Measurements from ENCODE around the gene SMIM43. TPM values are rescaled to one million over a fixed set of nuclear protein-coding genes. Genes with fewer than 3 reads are reported as not detected.

SMIM43 gene
- total RNA-seq, 2 experiments from 2014 or later, result not detected

GRCh38 chr4:121721700-121722099, 43.3 kb downstream of the SMIM43 start:
- H3K36me3 ChIP-seq (ENCODE audit: insufficient read depth, low read length), result no peaks in the 10 kb centered on the region
- H3K9me3 ChIP-seq (ENCODE audit: control insufficient read depth in 1 of 2, insufficient read depth in 1 of 2, low read length in 2 of 2), result no peaks in the 10 kb centered on the region
- DNase-seq, result no peak
- Mint-ChIP-seq H3K4me1 (ENCODE audit: low read depth) (no peaks in the 10 kb centered on the region), H3K36me3 (ENCODE audit: low read depth) (no peaks in the 10 kb centered on the region), H3K27ac (no peak overlapping the region), H3K4me3 (no peak overlapping the region), H3K27me3 (peaks cover 4% of the 10 kb centered on the region), H3K9me3 (no peaks in the 10 kb centered on the region)
- ATAC-seq (ENCODE audit: poor library complexity), result no peak
- no peak overlapping the region for H3K27ac ChIP-seq (ENCODE audit: low read depth in 1 of 2, low read length in 2 of 2)
- CTCF ChIA-PET, result no interaction called here
- H3K27me3 ChIP-seq (ENCODE audit: control insufficient read depth in 1 of 2, insufficient read depth in 2 of 2, low read length in 2 of 2), result peaks cover 0 to under 1% of the 10 kb centered on the region in 2 experiments
- H3K4me1 ChIP-seq (ENCODE audit: insufficient read depth, low read length), result no peaks in the 10 kb centered on the region
- POLR2A ChIA-PET, result no interaction called here
- no peak for TF ChIP-seq CTCF (IDR thresholded peaks at IDR 0.05)
- H3K4me3 ChIP-seq (ENCODE audit: low read length), result no peak overlapping the region
- intact Hi-C loops (cut with DNase I, micrococcal nuclease), result no loop called here

GRCh38 chr4:121720109-121720508, 44.9 kb downstream of the SMIM43 start:
- Mint-ChIP-seq H3K27ac (no peak overlapping the region), H3K4me1 (ENCODE audit: low read depth) (no peaks in the 10 kb centered on the region), H3K9me3 (no peaks in the 10 kb centered on the region), H3K27me3 (peaks cover 14% of the 10 kb centered on the region), H3K36me3 (ENCODE audit: low read depth) (no peaks in the 10 kb centered on the region), H3K4me3 (no peak overlapping the region)
- POLR2A ChIA-PET, result no interaction called here
- DNase-seq (no peak), ATAC-seq (ENCODE audit: poor library complexity) (no peak)
- CTCF ChIA-PET, result no interaction called here
- H3K9me3 ChIP-seq (ENCODE audit: control insufficient read depth in 1 of 2, insufficient read depth in 1 of 2, low read length in 2 of 2), result no peaks in the 10 kb centered on the region
- no peak overlapping the region for H3K4me3 ChIP-seq (ENCODE audit: low read length)
- TF ChIP-seq CTCF (IDR thresholded peaks at IDR 0.05), result no peak
- H3K36me3 ChIP-seq (ENCODE audit: insufficient read depth, low read length), result no peaks in the 10 kb centered on the region
- intact Hi-C loops (cut with DNase I, micrococcal nuclease), result no loop called here
- H3K27me3 ChIP-seq (ENCODE audit: control insufficient read depth in 1 of 2, insufficient read depth in 2 of 2, low read length in 2 of 2), result peaks cover 0 to 5% of the 10 kb centered on the region in 2 experiments
- H3K27ac ChIP-seq (ENCODE audit: low read depth in 1 of 2, low read length in 2 of 2), result no peak overlapping the region
- no peaks in the 10 kb centered on the region for H3K4me1 ChIP-seq (ENCODE audit: insufficient read depth, low read length)

GRCh38 chr4:121717680-121718237, 47.2 kb downstream of the SMIM43 start:
- DNase-seq (no peak), ATAC-seq (ENCODE audit: poor library complexity) (no peak)
- H3K4me1 ChIP-seq (ENCODE audit: insufficient read depth, low read length), result no peaks in the 10 kb centered on the region
- CTCF ChIA-PET, result no interaction called here
- no peak overlapping the region for H3K27ac ChIP-seq (ENCODE audit: low read depth in 1 of 2, low read length in 2 of 2)
- H3K4me3 ChIP-seq (ENCODE audit: low read length), result no peak overlapping the region
- peaks cover 0 to 9% of the 10 kb centered on the region in 2 experiments for H3K27me3 ChIP-seq (ENCODE audit: control insufficient read depth in 1 of 2, insufficient read depth in 2 of 2, low read length in 2 of 2)
- Mint-ChIP-seq H3K9me3 (no peaks in the 10 kb centered on the region), H3K27me3 (peaks cover 28% of the 10 kb centered on the region), H3K4me1 (ENCODE audit: low read depth) (no peaks in the 10 kb centered on the region), H3K27ac (no peak overlapping the region), H3K36me3 (ENCODE audit: low read depth) (no peaks in the 10 kb centered on the region), H3K4me3 (no peak overlapping the region)
- POLR2A ChIA-PET, result no interaction called here
- intact Hi-C loops (cut with DNase I, micrococcal nuclease), result no loop called here
- TF ChIP-seq CTCF (IDR thresholded peaks at IDR 0.05), result no peak
- no peaks in the 10 kb centered on the region for H3K36me3 ChIP-seq (ENCODE audit: insufficient read depth, low read length)
- H3K9me3 ChIP-seq (ENCODE audit: control insufficient read depth in 1 of 2, insufficient read depth in 1 of 2, low read length in 2 of 2), result no peaks in the 10 kb centered on the region

Measured in CD4-positive, alpha-beta T cell (primary cell).